NK-92 treated with Interleukin-12 subunit alpha and Interleukin-12 subunit beta, amount 100 ng/mL, for 24 hours (cell line): ENCODE results near the gene DAZAP1.

Experiments
- DNase-seq: peaks from one replicate; lab custom pipeline; 2025; lab: John Stamatoyannopoulos, UW

Gene DAZAP1

GRCh38 chr19:1394252-1395193 lies 12.9 kb upstream of the DAZAP1 start:
- DNase-seq: no peak

GRCh38 chr19:1395194-1396018 lies 12.0 kb upstream of the DAZAP1 start:
- DNase-seq: no peak

GRCh38 chr19:1396019-1396767 lies 11.2 kb upstream of the DAZAP1 start:
- DNase-seq: no peak

- no peak for DNase-seq
Observed at GRCh38 chr19:1396768-1397679, 10.4 kb upstream of the DAZAP1 start.

- DNase-seq: no peak
Observed at GRCh38 chr19:1397838-1398237, 9.5 kb upstream of the DAZAP1 start.

GRCh38 chr19:1399079-1399478 lies 8.3 kb upstream of the DAZAP1 start:
- DNase-seq: no peak

GRCh38 chr19:1399745-1400144 lies 7.6 kb upstream of the DAZAP1 start:
- DNase-seq: no peak

GRCh38 chr19:1400281-1401137 lies 6.9 kb upstream of the DAZAP1 start:
- no peak for DNase-seq

- DNase-seq: peak; percentile 37
Observed at GRCh38 chr19:1401138-1401888, 6.1 kb upstream of the DAZAP1 start, which contains the start of gene GAMT. TSS of gene GAMT (minus strand) at chr19:1401542. CDS start at chr19:1401476, 66 bp downstream.

GRCh38 chr19:1401889-1402217 lies 5.5 kb upstream of the DAZAP1 start:
- no peak for DNase-seq

- no peak for DNase-seq
Observed at GRCh38 chr19:1402411-1403070, 4.8 kb upstream of the DAZAP1 start.

GRCh38 chr19:1406774-1407527 lies 435 bp upstream of the DAZAP1 start:
- peak; percentile 98 for DNase-seq

GRCh38 chr19:1408300-1409203 lies 1.2 kb downstream of the DAZAP1 start:
- peak; percentile 40 for DNase-seq

GRCh38 chr19:1409204-1410005 lies 2.0 kb downstream of the DAZAP1 start:
- DNase-seq: no peak

GRCh38 chr19:1410136-1410786 lies 2.9 kb downstream of the DAZAP1 start:
- no peak for DNase-seq

- DNase-seq: no peak
Observed at GRCh38 chr19:1410789-1411188, 3.4 kb downstream of the DAZAP1 start.
